ENCODE measurements around the gene SPINT1.

The SPINT1 gene

GRCh38 chr15:40893733-40894680 is 50.2 kb downstream of the SPINT1 start, which contains the start of gene VPS18 (continued):
- TF ChIP-seq ZBTB11 (tag by site-specific recombination; conservative IDR thresholded peaks at IDR 0.05; ENCODE audit: low read depth) (peak; percentile 61), ZBTB7A (tag by site-specific recombination; IDR thresholded peaks at IDR 0.05; ENCODE audit: low read depth) (no peak), ZNF843 (tag by site-specific recombination; IDR thresholded peaks at IDR 0.05) (no peak), ZBTB44 (tag by site-specific recombination; IDR thresholded peaks at IDR 0.05) (no peak), ZNF157 (tag by site-specific recombination; IDR thresholded peaks at IDR 0.05) (no peak), GLIS2 (tag by site-specific recombination; IDR thresholded peaks at IDR 0.05) (0 out of 2 replicates have a peak, but pooled peaks have one; percentile 28), ZNF777 (tag by site-specific recombination; IDR thresholded peaks at IDR 0.05; ENCODE audit: borderline replicate concordance) (no peak), ZNF776 (tag by site-specific recombination; IDR thresholded peaks at IDR 0.05; ENCODE audit: borderline replicate concordance) (no peak), ZSCAN4 (tag by site-specific recombination; IDR thresholded peaks at IDR 0.05) (no peak), PRDM6 (tag by site-specific recombination; IDR thresholded peaks at IDR 0.05) (no peak), GLI4 (tag by site-specific recombination; IDR thresholded peaks at IDR 0.05) (no peak), REPIN1 (tag by site-specific recombination; IDR thresholded peaks at IDR 0.05; ENCODE audit: low read depth) (no peak), ZNF449 (tag by site-specific recombination; IDR thresholded peaks at IDR 0.05) (peak; percentile 80), KLF16 (tag by site-specific recombination; IDR thresholded peaks at IDR 0.05) (peak; percentile 30; the same call in 1 of the 2 replicates), ZNF174 (tag by site-specific recombination; IDR thresholded peaks at IDR 0.05) (no peak), ZNF785 (tag by site-specific recombination; IDR thresholded peaks at IDR 0.05) (no peak), IKZF3 (tag by site-specific recombination; IDR thresholded peaks at IDR 0.05) (no peak), ZNF311 (tag by site-specific recombination; IDR thresholded peaks at IDR 0.05; ENCODE audit: borderline replicate concordance) (no peak), ZNF76 (tag by site-specific recombination; IDR thresholded peaks at IDR 0.05; ENCODE audit: borderline replicate concordance, low read depth) (no peak), ZNF529 (tag by site-specific recombination; IDR thresholded peaks at IDR 0.05; ENCODE audit: insufficient replicate concordance) (no peak), KLF1 (tag by site-specific recombination; IDR thresholded peaks at IDR 0.05) (peak; percentile 60), SP3 (tag by site-specific recombination; IDR thresholded peaks at IDR 0.05) (peak; percentile 71), ZBTB20 (tag by site-specific recombination; IDR thresholded peaks at IDR 0.05) (peak; percentile 40; the same call in 1 of the 2 replicates), ZNF433 (tag by site-specific recombination; IDR thresholded peaks at IDR 0.05; ENCODE audit: low read depth) (no peak), KLF9 (tag by site-specific recombination; IDR thresholded peaks at IDR 0.05; ENCODE audit: low read depth) (peak; percentile 76)
